Gastrocnemius medialis (tissue), 4 donors: ENCODE data around the gene RASA3. TPM values are rescaled to one million over a fixed set of nuclear protein-coding genes. Genes with fewer than 3 reads are reported as not detected.

ENCODE experiments used
- ATAC-seq, 2 donors: fragments of 150-250 bp; one replicate each; pipeline ENCODE4 v1.9.1; 2016
- DNase-seq, 2 donors: peaks; one replicate each; pipeline ENCODE4 v3.0.0-alpha.2; 2019
- H3K27ac ChIP-seq, 4 donors: fragments of 200-600 bp; sonication (generic); 1 replicate in 1 of 4; 2 replicates in 3 of 4; pipeline ENCODE4 v1.5.1; 2016 to 2018; ENCODE audit warnings: mild to moderate bottlenecking in 2 of 4, moderate library complexity in 1 of 4
- H3K27me3 ChIP-seq, 3 donors: fragments of 200-600 bp; sonication (generic) in 2 of 3; 1 replicate in 1 of 3; 2 replicates in 2 of 3; pipeline versions ENCODE4 v1.5.1 to v1.6.0; 2016 to 2019; ENCODE audit warnings: mild to moderate bottlenecking in 1 of 3, moderate library complexity in 1 of 3
- H3K36me3 ChIP-seq, 2 donors: fragments of 200-600 bp; sonication (generic) in 1 of 2; one replicate each; pipeline ENCODE4 v1.5.1; 2017 to 2018
- H3K4me1 ChIP-seq, 2 donors: fragments of 200-600 bp; sonication (generic) in 1 of 2; one replicate each; pipeline ENCODE4 v1.5.1; 2016 to 2017; ENCODE audit warnings: mild to moderate bottlenecking in 2 of 2
- H3K4me3 ChIP-seq, 4 donors: fragments of 200-600 bp; sonication (generic) in 3 of 4; 1 replicate in 1 of 4; 2 replicates in 3 of 4; pipeline ENCODE4 v1.5.1; 2016 to 2019; ENCODE audit warnings: mild to moderate bottlenecking in 2 of 4
- H3K9me3 ChIP-seq, 3 donors: fragments of 200-600 bp; sonication (generic) in 2 of 3; 1 replicate in 1 of 3; 2 replicates in 2 of 3; pipeline ENCODE4 v1.5.1; 2016 to 2019
- CTCF ChIP-seq, 5 experiments: fragments of 450-650 bp in 3 of 5; fragments of 200-600 bp in 2 of 5; sonication (generic) in 2 of 5; IDR thresholded peaks in 4 of 5; conservative IDR thresholded peaks in 1 of 5; 1 replicate in 4 of 5; 2 replicates in 1 of 5; pipeline ENCODE4 v1.5.1; 2016 to 2019; ENCODE audit warnings: antibody characterized with exemption in 5 of 5, mild to moderate bottlenecking in 3 of 5, moderate library complexity in 3 of 5
- POLR2A ChIP-seq, 2 donors: fragments of 450-650 bp; IDR thresholded peaks; one replicate each; pipeline ENCODE4 v1.6.1; 2017; ENCODE audit warnings: antibody characterized with exemption in 2 of 2, mild to moderate bottlenecking in 2 of 2, moderate library complexity in 2 of 2
- in situ Hi-C, 4 donors: fragments of 200-750 bp; cut with MboI; loops; one replicate each; pipeline versions ENCODE4 v1.15.0 to v1.8.0; 2017; ENCODE audit warnings: low sequenced_read_pairs in 4 of 4
- intact Hi-C: fragments of 100-400 bp; cut with DNase I; formaldehyde crosslinking; loops from one replicate; pipeline ENCODE4 v1.15.1; 2023; ENCODE audit warnings: low total_unique reads
- total RNA-seq, 4 donors: library from RNA; depleted of rRNA; stranded (reverse); fragments of >200 nt; gene quantifications; one replicate each; pipeline versions ENCODE4 v1.1.0 to v1.2.3, GENCODE V29; 2016

The RASA3 gene
- total RNA-seq, 4 donors from 2014 or later = 3.4 to 22.2 (median 10.8) TPM

- in situ Hi-C loops (no loop called here), intact Hi-C loops (no loop called here)
- Histone ChIP-seq H3K4me1 (peaks cover 30 to 34% of the 10 kb centered on the region in 2 donors), H3K36me3 (no peaks in the 10 kb centered on the region), H3K27me3 (no peaks in the 10 kb centered on the region), H3K4me3 (no peak overlapping the region), H3K27ac (no peak overlapping the region), H3K9me3 (no peaks in the 10 kb centered on the region)
- TF ChIP-seq CTCF (IDR thresholded peaks at IDR 0.05 in 4 of 5, conservative IDR thresholded peaks at IDR 0.05 in 1 of 5) = no peak
- ATAC-seq (no peak), DNase-seq (no peak)
Observed at GRCh38 chr13:114032126-114032799, 100.2 kb downstream of the RASA3 start.

- ATAC-seq = no peak
Observed at GRCh38 chr13:114031631-114032030, 100.8 kb downstream of the RASA3 start.

GRCh38 chr13:114030666-114031610, 101.5 kb downstream of the RASA3 start:
- H3K36me3 ChIP-seq = peaks cover 0 to 5% of the 10 kb centered on the region in 2 donors
- H3K4me1 ChIP-seq = peaks cover 23 to 26% of the 10 kb centered on the region in 2 donors
- in situ Hi-C loops = no loop called here

More at GRCh38 chr13:114031631-114032030, 100.8 kb downstream of the RASA3 start:
- Histone ChIP-seq H3K9me3 (no peaks in the 10 kb centered on the region), H3K4me3 (no peak overlapping the region), H3K27ac (no peak overlapping the region), H3K4me1 (peaks cover 26 to 32% of the 10 kb centered on the region in 2 donors), H3K27me3 (no peaks in the 10 kb centered on the region), H3K36me3 (peaks cover 0 to 5% of the 10 kb centered on the region in 2 donors)
- TF ChIP-seq CTCF (IDR thresholded peaks at IDR 0.05 in 4 of 5, conservative IDR thresholded peaks at IDR 0.05 in 1 of 5) (no peak), POLR2A (IDR thresholded peaks at IDR 0.05) (no peak)
- intact Hi-C loops = no loop called here
- no peak for DNase-seq
- in situ Hi-C loops = no loop called here

More at GRCh38 chr13:114030666-114031610, 101.5 kb downstream of the RASA3 start:
- Histone ChIP-seq H3K4me3 (no peak overlapping the region), H3K27ac (no peak overlapping the region), H3K9me3 (no peaks in the 10 kb centered on the region), H3K27me3 (no peaks in the 10 kb centered on the region)
- no peak for DNase-seq
- TF ChIP-seq POLR2A (IDR thresholded peaks at IDR 0.05) = no peak
- TF ChIP-seq CTCF (IDR thresholded peaks at IDR 0.05 in 4 of 5, conservative IDR thresholded peaks at IDR 0.05 in 1 of 5) = no peak
- intact Hi-C loops = no loop called here
- no peak for ATAC-seq
